H1 (cell line): ENCODE results near the gene UTP25. TPM values are rescaled to one million over a fixed set of nuclear protein-coding genes. Genes with fewer than 3 reads are reported as not detected.

ENCODE experiments used
- ASH2L ChIP-seq: fragments of 200-600, 300-600 bp; sonication (generic); IDR thresholded peaks from one replicate; pipeline ENCODE4 v1.7.1; 2017; ENCODE audit warnings: low read length
- SIRT6 ChIP-seq: IDR thresholded peaks from one replicate; pipeline ENCODE4 v1.7.1; 2012; ENCODE audit warnings: low read length, inconsistent platforms
- TAF1 ChIP-seq: IDR thresholded peaks from 2 replicates; pipeline ENCODE4 v1.6.1; 2011; ENCODE audit warnings: mild to moderate bottlenecking, low read depth, low read length
- polyA plus RNA-seq, 7 experiments: library from polyadenylated mRNA; depleted of rRNA in 3 of 7; stranded (reverse) in 5 of 7; unstranded in 2 of 7; fragments of >200 nt in 5 of 7; fragments of 200-250 nt in 2 of 7; gene quantifications; 1 replicate in 5 of 7; 2 replicates in 1 of 7; 4 replicates in 1 of 7; pipeline versions ENCODE4 v1.2.1 to v1.2.3, GENCODE V29; 2011 to 2013; ENCODE audit warnings: missing spikeins in 2 of 7, mixed read lengths in 2 of 7
- total RNA-seq: library from RNA; stranded (reverse); fragmentation: NEBNext Ultra II Directional; extraction: Animal tissue kit (Norgen Biotek cat#: 25700); gene quantifications from 2 replicates; pipeline ENCODE4 v1.2.1, GENCODE V29; 2021

The UTP25 gene
- total and polyA plus RNA-seq, 2 of the 8 experiments (the other 6 are each of a cell fraction or from before 2014, with no cell fraction given): 4.0 to 7.6 TPM

DNA sequence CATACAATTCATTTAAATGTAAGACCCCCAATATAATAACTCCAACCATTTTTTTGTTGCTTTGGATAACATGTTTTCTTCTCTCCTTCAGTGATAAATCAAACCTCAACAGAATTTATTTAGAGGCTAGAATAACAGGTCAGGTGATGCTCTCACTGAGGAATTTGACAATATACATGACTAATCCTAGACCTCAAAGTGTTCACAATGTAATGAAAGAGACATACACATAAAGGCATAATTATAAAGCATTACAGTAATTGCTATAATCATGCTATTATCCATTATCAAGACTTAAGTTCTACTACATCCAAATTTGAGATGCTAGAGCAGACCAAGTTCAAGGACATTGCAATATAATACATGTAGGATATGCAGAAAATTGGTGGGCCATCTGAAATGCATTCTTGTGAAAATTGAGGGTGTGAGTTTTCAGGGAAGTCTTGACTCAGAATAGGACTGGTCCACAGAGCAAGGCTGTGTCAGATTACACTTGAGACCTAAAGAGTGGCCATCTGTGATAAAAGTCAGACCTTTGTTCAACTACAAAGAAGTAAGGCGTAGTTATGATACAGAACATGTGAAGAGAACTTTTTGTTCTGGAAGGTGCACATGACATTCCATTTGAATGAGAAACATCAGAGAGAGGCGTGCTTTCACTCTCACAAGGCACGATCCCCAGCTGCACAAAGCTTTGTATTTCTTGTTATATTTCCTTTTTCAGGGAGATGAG is 45.5 kb downstream of the UTP25 start (continued):
- TF ChIP-seq SIRT6: no peak
- TF ChIP-seq ASH2L: no peak
- TF ChIP-seq TAF1: no peak
